Measurements from ENCODE around the gene PYROXD2. TPM values are rescaled to one million over a fixed set of nuclear protein-coding genes. Genes with fewer than 3 reads are reported as not detected.

The PYROXD2 gene
- total and polyA plus RNA-seq, 2 of the 13 experiments (the other 11 are each of a cell fraction or from before 2014, with no cell fraction given): 2.0 to 6.2 TPM

DNA sequence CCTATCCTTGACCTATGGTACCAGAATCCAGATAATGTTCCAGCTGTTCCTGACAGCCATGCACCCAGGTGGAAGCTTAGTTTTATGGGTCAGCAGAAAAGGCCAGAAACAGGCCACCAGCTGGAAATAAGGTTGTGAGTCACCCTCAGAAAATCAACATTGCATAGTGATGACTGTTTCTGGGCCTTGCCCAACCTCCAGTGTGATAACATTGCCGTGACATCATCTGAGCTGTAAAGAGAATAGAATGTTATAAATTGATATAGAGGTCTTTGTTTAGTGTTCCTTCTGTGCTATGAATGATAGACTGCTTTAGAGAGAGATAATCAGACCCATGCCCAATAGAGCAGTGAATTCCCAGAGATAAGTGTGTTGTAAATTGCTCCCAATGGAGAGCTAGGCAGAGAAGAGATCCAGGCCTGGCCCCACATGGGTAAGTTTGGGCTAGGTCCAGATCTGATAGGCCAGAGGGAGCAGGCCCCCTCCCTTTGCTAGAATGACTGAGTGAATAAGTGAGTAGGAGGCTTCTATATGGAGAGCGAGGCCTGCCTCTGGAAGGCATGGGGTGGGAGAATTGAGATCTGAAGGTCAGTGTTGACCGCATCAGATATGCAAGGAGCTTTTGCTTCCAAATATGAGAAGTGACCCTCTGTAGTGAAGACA, 46.0 kb upstream of the PYROXD2 start (continued):
- TF ChIP-seq AHR (CRISPR knock-in tag; IDR thresholded peaks at IDR 0.05) (no peak), KLF9 (CRISPR knock-in tag; IDR thresholded peaks at IDR 0.05; ENCODE audit: low read depth) (no peak), ZNF234 (CRISPR knock-in tag; conservative IDR thresholded peaks at IDR 0.05) (no peak), ZNF563 (CRISPR knock-in tag; IDR thresholded peaks at IDR 0.05) (no peak), SUZ12 (IDR thresholded peaks at IDR 0.05; ENCODE audit: low read depth, low read length) (no peak), CCAR2 (optimal IDR thresholded peaks at IDR 0.05; ENCODE audit: low read depth, low read length) (no peak), ZNF589 (CRISPR knock-in tag; conservative IDR thresholded peaks at IDR 0.05) (no peak)
- TF ChIP-seq, protein P1, sequence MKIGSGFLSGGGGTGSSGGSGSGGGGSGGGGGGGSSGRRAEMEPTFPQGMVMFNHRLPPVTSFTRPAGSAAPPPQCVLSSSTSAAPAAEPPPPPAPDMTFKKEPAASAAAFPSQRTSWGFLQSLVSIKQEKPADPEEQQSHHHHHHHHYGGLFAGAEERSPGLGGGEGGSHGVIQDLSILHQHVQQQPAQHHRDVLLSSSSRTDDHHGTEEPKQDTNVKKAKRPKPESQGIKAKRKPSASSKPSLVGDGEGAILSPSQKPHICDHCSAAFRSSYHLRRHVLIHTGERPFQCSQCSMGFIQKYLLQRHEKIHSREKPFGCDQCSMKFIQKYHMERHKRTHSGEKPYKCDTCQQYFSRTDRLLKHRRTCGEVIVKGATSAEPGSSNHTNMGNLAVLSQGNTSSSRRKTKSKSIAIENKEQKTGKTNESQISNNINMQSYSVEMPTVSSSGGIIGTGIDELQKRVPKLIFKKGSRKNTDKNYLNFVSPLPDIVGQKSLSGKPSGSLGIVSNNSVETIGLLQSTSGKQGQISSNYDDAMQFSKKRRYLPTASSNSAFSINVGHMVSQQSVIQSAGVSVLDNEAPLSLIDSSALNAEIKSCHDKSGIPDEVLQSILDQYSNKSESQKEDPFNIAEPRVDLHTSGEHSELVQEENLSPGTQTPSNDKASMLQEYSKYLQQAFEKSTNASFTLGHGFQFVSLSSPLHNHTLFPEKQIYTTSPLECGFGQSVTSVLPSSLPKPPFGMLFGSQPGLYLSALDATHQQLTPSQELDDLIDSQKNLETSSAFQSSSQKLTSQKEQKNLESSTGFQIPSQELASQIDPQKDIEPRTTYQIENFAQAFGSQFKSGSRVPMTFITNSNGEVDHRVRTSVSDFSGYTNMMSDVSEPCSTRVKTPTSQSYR (CRISPR knock-in tag; IDR thresholded peaks at IDR 0.05; ENCODE audit: borderline replicate concordance): no peak
- TF ChIP-seq, protein P2, sequence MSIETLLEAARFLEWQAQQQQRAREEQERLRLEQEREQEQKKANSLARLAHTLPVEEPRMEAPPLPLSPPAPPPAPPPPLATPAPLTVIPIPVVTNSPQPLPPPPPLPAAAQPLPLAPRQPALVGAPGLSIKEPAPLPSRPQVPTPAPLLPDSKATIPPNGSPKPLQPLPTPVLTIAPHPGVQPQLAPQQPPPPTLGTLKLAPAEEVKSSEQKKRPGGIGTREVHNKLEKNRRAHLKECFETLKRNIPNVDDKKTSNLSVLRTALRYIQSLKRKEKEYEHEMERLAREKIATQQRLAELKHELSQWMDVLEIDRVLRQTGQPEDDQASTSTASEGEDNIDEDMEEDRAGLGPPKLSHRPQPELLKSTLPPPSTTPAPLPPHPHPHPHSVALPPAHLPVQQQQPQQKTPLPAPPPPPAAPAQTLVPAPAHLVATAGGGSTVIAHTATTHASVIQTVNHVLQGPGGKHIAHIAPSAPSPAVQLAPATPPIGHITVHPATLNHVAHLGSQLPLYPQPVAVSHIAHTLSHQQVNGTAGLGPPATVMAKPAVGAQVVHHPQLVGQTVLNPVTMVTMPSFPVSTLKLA (IDR thresholded peaks at IDR 0.05): peak; percentile 18; the same call in 1 of the 2 replicates
- TF ChIP-seq, protein P3, sequence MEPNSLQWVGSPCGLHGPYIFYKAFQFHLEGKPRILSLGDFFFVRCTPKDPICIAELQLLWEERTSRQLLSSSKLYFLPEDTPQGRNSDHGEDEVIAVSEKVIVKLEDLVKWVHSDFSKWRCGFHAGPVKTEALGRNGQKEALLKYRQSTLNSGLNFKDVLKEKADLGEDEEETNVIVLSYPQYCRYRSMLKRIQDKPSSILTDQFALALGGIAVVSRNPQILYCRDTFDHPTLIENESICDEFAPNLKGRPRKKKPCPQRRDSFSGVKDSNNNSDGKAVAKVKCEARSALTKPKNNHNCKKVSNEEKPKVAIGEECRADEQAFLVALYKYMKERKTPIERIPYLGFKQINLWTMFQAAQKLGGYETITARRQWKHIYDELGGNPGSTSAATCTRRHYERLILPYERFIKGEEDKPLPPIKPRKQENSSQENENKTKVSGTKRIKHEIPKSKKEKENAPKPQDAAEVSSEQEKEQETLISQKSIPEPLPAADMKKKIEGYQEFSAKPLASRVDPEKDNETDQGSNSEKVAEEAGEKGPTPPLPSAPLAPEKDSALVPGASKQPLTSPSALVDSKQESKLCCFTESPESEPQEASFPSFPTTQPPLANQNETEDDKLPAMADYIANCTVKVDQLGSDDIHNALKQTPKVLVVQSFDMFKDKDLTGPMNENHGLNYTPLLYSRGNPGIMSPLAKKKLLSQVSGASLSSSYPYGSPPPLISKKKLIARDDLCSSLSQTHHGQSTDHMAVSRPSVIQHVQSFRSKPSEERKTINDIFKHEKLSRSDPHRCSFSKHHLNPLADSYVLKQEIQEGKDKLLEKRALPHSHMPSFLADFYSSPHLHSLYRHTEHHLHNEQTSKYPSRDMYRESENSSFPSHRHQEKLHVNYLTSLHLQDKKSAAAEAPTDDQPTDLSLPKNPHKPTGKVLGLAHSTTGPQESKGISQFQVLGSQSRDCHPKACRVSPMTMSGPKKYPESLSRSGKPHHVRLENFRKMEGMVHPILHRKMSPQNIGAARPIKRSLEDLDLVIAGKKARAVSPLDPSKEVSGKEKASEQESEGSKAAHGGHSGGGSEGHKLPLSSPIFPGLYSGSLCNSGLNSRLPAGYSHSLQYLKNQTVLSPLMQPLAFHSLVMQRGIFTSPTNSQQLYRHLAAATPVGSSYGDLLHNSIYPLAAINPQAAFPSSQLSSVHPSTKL (CRISPR knock-in tag; IDR thresholded peaks at IDR 0.05): peak; percentile 92
- TF ChIP-seq, protein P4, sequence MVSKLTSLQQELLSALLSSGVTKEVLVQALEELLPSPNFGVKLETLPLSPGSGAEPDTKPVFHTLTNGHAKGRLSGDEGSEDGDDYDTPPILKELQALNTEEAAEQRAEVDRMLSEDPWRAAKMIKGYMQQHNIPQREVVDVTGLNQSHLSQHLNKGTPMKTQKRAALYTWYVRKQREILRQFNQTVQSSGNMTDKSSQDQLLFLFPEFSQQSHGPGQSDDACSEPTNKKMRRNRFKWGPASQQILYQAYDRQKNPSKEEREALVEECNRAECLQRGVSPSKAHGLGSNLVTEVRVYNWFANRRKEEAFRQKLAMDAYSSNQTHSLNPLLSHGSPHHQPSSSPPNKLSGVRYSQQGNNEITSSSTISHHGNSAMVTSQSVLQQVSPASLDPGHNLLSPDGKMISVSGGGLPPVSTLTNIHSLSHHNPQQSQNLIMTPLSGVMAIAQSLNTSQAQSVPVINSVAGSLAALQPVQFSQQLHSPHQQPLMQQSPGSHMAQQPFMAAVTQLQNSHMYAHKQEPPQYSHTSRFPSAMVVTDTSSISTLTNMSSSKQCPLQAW (CRISPR knock-in tag; IDR thresholded peaks at IDR 0.05): peak; percentile 44; the same call in 1 of the 2 replicates
- TF ChIP-seq, protein P5, sequence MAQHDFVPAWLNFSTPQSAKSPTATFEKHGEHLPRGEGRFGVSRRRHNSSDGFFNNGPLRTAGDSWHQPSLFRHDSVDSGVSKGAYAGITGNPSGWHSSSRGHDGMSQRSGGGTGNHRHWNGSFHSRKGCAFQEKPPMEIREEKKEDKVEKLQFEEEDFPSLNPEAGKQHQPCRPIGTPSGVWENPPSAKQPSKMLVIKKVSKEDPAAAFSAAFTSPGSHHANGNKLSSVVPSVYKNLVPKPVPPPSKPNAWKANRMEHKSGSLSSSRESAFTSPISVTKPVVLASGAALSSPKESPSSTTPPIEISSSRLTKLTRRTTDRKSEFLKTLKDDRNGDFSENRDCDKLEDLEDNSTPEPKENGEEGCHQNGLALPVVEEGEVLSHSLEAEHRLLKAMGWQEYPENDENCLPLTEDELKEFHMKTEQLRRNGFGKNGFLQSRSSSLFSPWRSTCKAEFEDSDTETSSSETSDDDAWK (CRISPR knock-in tag; IDR thresholded peaks at IDR 0.05): no peak
- TF ChIP-seq, protein P6, sequence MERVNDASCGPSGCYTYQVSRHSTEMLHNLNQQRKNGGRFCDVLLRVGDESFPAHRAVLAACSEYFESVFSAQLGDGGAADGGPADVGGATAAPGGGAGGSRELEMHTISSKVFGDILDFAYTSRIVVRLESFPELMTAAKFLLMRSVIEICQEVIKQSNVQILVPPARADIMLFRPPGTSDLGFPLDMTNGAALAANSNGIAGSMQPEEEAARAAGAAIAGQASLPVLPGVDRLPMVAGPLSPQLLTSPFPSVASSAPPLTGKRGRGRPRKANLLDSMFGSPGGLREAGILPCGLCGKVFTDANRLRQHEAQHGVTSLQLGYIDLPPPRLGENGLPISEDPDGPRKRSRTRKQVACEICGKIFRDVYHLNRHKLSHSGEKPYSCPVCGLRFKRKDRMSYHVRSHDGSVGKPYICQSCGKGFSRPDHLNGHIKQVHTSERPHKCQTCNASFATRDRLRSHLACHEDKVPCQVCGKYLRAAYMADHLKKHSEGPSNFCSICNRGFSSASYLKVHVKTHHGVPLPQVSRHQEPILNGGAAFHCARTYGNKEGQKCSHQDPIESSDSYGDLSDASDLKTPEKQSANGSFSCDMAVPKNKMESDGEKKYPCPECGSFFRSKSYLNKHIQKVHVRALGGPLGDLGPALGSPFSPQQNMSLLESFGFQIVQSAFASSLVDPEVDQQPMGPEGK (CRISPR knock-in tag; IDR thresholded peaks at IDR 0.05): no peak
